CD4-positive, alpha-beta T cell treated with Interleukin-15 for 1 hour (primary cell): ENCODE results near the gene NBPF9.
A peak's percentile ranks its signal among the peaks of the same experiment; 100 is the strongest.
"Not testable (repeated sequence)": the region's sequence is repeated elsewhere in the genome, so short reads cannot be mapped to it uniquely, and the experiment has no call there.

ENCODE experiments used
- DNase-seq: peaks from one replicate; pipeline ENCODE4 v3.0.0-alpha.2; 2020

NBPF9 gene

GRCh38 chr1:149103109-149104081, at the start of gene NBPF9:
Gene NBPF9, minus strand, starts transcription at chr1:149103551. Its CDS starts 21,412 bp downstream, at chr1:149082139.
- peak; percentile 59 for DNase-seq

- not testable (repeated sequence) for DNase-seq
Observed at GRCh38 chr1:149149909-149150308, 46.6 kb upstream of the NBPF9 start.

- not testable (repeated sequence) for DNase-seq
Observed at GRCh38 chr1:149137585-149137984, 34.2 kb upstream of the NBPF9 start.

DNA sequence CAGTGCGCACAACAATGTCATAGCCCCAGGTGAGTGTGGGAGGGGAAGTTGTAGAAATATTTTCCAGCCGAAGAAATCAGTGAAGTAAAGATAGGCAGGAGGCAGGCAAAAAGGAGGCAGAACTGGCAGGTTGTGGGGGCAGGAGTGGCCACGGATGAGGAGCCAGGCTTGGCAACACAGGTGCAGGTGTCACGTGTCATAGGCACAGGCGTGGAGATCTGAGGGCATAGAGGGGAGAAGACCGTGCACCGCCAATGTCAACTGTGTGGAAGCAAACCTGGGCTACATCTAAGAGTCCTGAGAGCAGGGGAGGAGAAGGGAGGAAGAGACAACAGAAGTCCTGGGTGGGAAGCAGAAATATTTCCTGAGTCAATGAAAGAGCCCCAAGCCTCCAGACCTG, 27.6 kb upstream of the NBPF9 start:
- not testable (repeated sequence) for DNase-seq

DNA sequence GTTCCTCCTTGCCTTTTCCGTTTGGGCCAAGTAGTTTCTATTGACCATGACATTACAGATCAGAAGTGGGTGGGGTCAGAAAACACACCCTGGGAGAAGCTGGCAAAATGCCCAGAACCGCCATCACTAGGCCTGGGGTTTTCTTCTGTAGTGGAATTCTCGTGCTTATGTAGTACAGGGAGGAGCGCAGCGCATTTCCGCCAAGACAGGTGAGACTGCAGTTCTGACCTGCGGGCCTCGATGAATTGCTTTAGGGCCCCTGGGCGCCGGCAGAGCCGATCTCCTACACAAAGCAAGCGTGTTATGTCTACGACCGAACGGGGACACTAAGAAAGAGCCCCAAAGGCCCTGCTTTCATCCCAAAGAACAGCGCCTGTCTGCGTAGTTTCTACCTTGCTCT, 25.9 kb upstream of the NBPF9 start:
- DNase-seq = not testable (repeated sequence)

DNA sequence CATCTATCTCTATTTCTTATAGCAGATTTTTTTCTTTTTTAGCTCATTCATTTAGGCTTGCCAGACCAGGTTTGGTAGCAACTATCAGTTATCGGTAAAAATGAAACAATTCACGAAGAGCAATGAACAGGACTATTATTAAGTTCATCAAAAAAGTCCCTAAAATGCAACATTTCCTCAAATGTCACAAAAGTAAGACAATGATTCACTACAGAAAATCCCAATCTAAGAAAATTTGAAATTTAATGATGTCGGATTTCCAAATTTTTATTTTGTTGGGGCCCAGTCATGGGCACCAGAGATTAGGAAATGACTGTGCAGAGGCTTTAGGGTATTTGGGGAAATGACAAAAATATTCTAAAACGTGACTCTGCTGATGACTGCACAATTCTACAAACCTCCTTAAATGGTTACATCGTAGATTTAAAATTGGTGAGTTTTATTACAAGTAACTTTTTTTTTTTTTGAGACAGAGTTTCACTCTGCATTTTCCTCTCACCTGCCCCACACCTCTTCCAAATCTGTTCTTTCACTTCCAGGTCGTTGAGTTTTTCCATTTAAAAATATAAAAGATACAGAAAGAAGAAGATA, 23.3 kb upstream of the NBPF9 start:
- not testable (repeated sequence) for DNase-seq

- peak; percentile 30 for DNase-seq
Observed at GRCh38 chr1:149123948-149124926, 20.9 kb upstream of the NBPF9 start.

DNA sequence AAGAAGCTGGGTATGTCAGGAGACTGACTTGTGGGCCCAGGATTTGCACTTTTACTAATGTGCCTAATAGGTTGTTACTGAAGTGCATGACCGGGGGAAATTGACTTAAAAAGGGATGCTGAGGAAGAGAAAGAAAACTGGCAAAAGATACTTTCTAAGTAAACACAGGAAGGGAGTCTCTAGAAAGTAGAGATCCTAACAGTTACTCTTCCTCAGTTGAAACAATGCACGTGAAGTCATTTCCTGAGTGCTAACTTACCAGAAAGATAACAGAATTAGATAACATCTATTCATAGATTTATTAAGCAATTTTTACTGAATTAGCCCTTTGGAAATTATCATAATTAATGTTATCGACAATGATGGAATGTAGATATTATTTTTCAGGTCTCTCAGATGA, 9.5 kb upstream of the NBPF9 start:
- DNase-seq = not testable (repeated sequence)

DNA sequence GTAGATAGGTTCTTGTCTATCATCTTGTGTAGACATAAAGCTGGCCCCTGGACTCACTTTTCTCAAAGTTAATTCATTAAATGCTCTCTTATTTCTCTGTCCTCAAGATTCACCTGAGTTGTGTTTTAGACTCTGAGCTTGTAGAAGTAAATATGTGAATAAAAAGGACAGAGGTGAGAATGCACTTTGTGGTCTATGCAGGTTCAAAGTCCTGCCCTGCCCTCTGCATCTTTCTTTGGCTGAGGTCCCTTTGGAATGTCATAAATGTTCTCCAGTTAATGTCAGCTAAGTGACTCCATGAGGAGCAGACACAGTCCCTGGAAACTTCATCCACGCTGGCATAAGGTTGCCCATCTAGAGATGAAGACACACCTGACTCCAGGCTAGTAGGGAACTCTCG, 7.0 kb upstream of the NBPF9 start:
- DNase-seq = not testable (repeated sequence)

DNA sequence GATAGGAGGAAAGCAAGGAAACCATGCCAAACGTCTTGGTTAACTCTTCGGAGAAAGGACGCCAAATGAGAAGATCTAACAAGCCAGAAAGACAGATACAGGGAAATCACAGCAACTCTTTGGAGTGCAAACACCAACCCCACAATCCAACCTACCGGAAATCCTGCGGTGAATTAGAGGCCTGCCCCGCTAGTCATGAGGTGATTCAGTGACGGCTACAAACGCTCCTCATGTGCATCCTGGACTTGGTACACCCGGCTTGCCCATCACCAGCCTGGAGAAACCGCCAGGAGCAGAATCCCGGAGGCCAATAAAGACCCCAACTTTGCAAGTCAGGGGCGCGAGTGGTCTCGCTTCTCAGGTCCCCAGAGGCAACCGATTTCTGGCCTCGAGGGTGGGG, 777 bp downstream of the NBPF9 start:
- DNase-seq = peak; percentile 55

- DNase-seq = not testable (repeated sequence)
Observed at GRCh38 chr1:149098276-149098675, 5.1 kb downstream of the NBPF9 start.

DNA sequence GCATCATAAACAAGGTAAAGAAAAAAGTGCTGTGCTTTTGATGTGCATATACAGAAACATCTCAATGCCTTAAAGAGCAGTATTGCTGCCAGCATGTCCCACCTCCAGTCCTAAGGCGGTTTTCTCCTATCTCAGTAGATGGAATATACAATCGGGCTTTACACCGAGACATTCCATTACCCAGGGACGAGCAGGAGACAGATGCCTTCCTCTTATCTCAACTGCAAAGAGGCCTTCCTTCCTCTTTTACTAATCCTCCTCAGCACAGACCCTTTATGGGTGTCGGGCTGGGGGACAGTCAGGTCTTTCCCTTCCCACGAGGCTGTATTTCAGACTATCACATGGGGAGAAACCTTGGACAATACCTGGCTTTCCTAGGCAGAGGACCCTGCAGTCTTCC, 10.2 kb downstream of the NBPF9 start:
- not testable (repeated sequence) for DNase-seq

GRCh38 chr1:149075505-149076127, 27.7 kb downstream of the NBPF9 start:
- DNase-seq = not testable (repeated sequence)

GRCh38 chr1:149064611-149065010, 38.7 kb downstream of the NBPF9 start:
- DNase-seq = not testable (repeated sequence)

- not testable (repeated sequence) for DNase-seq
Observed at GRCh38 chr1:149043056-149043455, 60.3 kb downstream of the NBPF9 start.

DNA sequence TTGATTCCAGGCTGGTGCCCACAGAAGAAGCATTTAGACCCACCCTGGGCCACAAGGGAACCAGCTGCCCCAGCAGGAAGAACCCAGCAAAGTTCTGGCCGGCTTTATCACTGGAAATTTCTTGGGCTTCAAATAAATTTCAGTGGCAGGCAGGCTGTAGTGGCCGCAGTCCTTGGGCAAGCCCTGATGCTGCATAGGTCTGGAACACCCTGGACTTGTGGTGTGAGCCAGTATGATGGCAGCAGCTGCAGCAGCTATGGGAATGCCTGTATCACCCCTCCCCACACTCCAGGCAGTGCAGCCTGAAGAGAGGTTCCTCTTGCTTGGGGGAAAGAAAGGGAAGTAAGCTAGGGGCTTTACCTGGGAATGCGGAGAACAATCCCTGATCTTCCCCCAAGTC, 69.4 kb downstream of the NBPF9 start:
- DNase-seq = not testable (repeated sequence)

GRCh38 chr1:149024327-149024726, 79.0 kb downstream of the NBPF9 start:
- DNase-seq = not testable (repeated sequence)

GRCh38 chr1:149018577-149018976, 84.8 kb downstream of the NBPF9 start:
- not testable (repeated sequence) for DNase-seq

DNA sequence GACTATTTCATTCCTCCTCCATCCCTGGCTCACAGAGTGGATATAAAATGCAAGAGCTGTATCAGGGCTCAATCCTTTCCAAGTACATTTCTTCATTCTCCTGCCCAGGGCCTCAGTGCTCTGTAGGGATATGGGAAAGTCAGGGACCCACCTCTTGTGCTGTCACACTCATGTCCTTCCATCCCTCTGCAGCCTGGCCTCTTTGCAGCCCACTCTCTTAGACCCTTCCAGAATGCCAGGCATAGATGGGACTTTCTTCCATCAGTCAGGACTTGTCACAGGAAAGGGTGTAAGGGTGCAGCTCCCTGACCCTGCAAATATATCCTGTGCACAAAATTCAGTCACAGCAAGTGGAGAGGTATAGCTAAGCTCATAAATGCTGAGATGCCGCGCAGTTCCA, 86.7 kb downstream of the NBPF9 start:
- not testable (repeated sequence) for DNase-seq

GRCh38 chr1:149015522-149015921, 87.8 kb downstream of the NBPF9 start:
- not testable (repeated sequence) for DNase-seq

DNA sequence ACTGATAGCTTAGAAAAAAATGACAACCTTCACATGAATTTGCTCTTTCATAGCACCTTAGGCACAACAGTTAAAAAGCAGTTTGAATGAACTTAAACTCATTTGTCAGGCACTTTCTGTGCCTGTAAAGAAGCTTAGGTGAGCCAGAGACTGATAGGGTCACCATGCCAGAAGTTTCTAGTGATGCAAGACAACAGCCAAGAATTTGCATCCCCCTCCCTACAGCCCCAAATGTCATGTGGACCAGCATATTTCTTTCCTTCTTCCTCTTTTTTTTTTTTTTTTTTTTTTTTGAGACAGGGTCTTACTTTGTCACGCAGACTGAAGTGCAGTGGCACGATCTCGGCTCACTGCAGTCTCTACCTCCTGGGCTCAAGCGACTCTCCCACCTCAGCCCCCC, 89.8 kb downstream of the NBPF9 start:
- DNase-seq = not testable (repeated sequence)

DNA sequence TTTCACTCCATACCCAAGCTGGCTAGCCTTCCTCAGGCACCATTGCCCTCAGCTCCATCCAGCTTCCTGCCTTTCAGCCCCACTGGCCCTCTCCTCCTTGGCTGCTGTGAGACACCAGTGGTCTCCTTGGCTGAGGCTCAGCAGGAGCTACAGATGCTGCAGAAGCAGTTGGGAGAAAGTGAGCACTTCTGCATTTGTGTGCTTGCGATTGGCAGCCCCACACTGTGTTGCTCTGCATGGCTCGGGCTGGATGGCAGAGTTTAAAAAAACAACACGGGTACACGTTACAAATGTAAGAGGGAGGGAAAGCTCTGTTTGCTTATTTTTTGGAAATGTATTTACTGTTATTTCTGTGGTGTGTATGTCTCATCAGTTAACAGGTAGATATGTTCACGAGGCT, 90.8 kb downstream of the NBPF9 start:
- not testable (repeated sequence) for DNase-seq
